Right hindlimb (tissue), 1 donor: Measurements from ENCODE around the gene ADAM8.
A peak's percentile ranks its signal among the peaks of the same experiment; 100 is the strongest.
"Not testable (repeated sequence)": the region's sequence is repeated elsewhere in the genome, so short reads cannot be mapped to it uniquely, and the experiment has no call there.

Experiments
- DNase-seq: peaks from one replicate; pipeline ENCODE4 v3.0.0-alpha.2; 2018

Gene ADAM8

DNA sequence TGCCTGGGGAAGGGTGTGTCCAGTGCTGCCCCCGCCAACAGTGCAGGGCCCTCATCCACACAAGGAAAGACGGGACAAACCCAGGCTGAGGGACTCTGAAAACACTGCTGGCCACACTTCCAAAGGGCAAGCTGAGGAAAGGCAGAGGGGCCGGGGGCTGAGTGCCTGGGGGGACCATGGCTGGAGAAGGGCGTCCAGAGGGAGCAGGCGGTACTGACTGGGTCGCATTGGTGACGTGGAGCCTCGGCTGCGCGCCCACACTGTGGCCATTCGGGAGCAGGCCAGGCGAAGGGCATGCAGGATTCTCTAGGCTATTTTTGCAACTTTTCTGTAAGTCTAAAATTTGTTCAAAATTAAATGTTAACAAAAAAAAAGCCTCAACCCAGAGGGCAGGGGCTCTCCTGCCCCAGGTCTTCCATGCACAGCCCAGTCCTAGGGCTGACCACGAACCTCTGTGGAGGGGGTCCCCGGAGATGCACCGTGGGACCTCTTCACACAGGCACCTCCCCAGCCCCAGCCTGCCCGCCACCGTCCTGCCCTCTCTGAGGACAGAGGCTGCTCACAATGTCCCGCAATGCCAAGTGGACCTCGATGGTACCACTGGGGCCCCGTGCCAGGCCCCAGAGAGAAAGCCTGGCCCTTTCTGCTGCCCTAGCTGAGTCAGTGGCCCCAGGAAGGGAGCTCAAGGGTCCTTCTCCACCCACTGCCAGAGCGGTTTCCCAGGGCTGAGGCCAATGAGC, 10.4 kb downstream of the ADAM8 start:
- no peak for DNase-seq

DNA sequence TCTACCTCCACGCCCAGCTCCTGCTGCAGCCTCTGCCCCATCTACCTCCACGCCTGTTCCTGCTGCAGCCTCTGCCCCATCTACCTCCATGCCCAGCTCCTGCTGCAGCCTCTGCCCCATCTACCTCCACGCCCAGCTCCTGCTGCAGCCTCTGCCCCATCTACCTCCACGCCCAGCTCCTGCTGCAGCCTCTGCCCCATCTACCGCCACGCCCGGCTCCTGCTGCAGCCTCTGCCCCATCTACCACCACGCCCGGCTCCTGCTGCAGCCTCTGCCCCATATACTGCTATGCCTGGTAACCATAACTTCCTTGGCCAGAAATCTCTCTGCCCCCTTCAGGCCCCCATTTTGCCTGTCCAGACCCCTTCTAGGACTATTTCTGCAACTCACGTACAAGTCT, 11.6 kb downstream of the ADAM8 start:
- not testable (repeated sequence) for DNase-seq

- DNase-seq: no peak
Measured at GRCh38 chr10:133264461-133264860, 12.2 kb downstream of the ADAM8 start.

- DNase-seq: no peak
Measured at GRCh38 chr10:133263674-133264073, 13.0 kb downstream of the ADAM8 start.

- no peak for DNase-seq
Measured at GRCh38 chr10:133262696-133263095, 14.0 kb downstream of the ADAM8 start.

- DNase-seq: peak; percentile 78
Measured at GRCh38 chr10:133261726-133262325, 14.8 kb downstream of the ADAM8 start.

GRCh38 chr10:133260895-133261725, 15.6 kb downstream of the ADAM8 start:
- peak; percentile 61 for DNase-seq

DNA sequence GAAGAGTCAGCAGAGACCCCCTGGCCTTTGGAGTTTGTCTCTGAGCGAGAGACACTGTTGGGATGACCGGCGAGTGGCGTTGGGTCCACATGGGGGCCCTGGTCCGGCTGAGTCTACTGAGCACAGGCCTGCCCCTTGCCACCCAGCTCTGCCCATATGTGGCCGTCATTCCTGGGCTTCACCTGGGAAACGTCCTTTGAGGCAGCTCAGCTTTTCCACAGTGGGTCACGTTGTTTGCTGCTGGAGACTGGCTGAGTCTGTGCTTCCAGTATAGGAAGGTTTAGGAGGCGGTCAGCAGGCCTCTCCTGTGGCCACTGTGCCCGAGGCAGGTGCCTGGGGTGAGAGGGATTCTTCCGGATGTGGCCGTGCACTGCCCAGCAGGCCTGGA, 17.1 kb downstream of the ADAM8 start:
- DNase-seq: no peak

DNA sequence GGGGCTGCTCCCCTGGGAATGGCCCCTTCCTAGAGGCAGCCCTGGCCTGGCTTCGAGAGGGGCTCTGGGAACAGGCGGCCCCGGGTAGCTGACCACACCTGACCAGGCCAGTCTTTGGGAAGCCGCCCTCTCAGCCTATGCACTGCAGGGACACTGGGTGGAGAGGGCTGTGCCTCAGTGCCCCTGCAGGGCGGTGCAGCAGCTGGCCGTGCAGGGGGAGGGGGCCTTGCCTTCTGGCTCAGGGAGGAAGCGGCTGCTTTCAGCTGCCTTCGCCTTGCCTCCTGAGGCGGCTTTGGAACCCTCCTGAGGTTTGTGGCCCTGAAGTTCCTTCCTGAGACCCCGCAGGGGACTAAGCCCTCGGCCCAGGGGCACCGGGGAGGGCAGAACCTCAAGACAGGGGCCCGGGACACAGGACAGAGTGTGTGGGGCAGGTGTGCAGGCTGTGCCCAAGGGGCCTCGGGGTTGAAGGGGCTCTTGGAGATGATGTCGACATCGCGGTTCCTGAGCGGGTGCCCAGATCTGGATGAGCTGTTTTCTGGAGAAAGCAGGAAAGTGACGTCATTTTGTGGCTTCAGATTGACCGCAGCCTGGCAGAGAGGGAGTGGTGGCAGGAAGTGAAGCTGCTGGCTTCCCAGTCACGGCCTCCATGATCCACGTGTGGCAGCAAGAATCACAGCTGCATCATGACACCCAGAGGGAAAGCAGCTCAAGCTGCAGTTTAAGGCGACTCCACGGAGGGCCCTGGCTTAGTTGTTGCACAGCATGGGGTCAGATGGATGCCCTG, 17.7 kb downstream of the ADAM8 start:
- DNase-seq: peak; percentile 83

DNA sequence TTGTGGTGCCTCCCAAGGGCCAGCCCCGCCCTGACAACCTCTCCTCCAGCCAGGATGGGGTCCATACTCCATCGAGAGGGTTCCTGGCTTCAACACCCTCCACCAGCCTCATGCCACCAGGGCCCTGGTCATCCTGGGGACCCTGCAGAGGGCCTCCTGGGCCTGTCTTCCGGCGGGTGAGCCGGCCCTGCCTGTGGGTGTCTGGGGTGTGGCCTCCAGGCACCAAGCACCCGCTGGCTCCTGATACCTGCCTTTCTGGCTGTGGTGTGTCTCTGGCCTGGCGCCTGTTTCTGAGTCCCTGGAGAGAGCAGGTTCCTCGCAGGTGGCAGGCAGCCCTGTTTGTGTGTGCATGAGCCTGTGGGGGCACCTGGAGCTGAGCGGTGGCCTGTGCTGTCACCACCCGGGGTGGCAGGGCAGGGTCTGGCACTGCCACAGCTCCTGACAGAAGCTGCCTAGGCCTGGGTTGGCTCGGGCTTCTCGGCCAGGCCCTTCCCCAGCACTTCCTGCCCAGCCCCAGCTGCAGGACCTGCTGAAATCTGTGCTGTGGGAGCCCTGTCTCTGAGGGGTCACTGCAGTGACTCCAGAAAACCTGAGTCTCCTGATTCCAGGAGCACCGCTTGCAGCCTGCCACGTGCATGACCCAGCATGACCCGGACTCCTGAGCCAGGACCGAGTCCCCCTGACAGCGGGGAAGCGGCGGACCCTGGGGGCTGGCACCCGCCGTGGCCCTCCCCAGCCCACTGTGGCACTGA, 18.4 kb downstream of the ADAM8 start:
- no peak for DNase-seq

- no peak for DNase-seq
Measured at GRCh38 chr10:133257489-133258065, 19.1 kb downstream of the ADAM8 start.

- no peak for DNase-seq
Measured at GRCh38 chr10:133255323-133255722, 21.3 kb downstream of the ADAM8 start.

DNA sequence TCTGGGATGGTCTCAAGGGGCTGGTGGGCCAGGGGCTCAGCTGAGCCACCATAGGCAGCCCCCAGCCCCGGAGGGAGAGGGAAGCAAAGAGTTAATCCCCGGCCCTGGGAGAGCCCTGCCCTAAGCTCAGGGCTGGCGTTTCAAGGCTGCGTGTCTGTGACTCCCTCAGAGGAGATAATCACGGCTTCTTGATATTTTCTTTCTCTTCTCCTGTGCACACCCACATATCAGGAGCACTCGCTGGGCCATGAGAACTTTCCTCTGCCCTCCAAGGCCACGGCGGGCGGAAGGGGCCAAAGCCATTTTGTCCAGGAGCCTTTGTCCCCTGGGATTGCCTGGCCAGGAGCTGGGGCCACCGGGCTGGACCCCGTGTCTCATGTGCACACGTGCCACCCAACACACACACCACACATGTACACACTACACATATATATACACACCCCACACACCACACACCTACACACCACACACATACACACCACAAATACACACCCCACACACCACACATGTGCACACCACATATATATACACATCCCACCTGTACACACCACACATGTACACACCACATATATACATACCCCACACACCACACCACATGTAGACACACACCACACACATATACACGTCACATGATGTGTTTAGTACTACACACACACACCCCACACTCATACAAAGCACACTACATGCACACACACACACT, 22.1 kb downstream of the ADAM8 start:
- DNase-seq: no peak

- DNase-seq: no peak
Measured at GRCh38 chr10:133253361-133253955, 23.2 kb downstream of the ADAM8 start.

DNA sequence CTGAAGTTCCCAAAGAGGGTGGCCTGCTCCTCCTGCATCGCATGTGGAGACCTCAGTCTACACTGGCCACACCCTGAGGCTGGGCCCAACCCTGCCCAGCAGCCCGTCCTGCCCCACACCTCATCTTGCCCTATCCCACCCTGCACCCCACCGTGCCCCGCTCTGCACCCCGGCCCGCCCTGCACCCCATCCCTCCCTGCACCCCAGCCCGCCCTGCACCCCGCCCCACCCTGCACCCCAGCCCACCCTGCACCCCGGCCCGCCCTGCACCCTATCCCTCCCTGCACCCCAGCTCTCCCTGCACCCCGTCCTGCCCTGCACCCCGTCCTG, 24.5 kb downstream of the ADAM8 start:
- DNase-seq: no peak

GRCh38 chr10:133251388-133252222, 25.1 kb downstream of the ADAM8 start:
- DNase-seq: no peak

- DNase-seq: no peak
Measured at GRCh38 chr10:133249975-133250754, 26.5 kb downstream of the ADAM8 start.

GRCh38 chr10:133249094-133249780, 27.4 kb downstream of the ADAM8 start:
- DNase-seq: no peak

DNA sequence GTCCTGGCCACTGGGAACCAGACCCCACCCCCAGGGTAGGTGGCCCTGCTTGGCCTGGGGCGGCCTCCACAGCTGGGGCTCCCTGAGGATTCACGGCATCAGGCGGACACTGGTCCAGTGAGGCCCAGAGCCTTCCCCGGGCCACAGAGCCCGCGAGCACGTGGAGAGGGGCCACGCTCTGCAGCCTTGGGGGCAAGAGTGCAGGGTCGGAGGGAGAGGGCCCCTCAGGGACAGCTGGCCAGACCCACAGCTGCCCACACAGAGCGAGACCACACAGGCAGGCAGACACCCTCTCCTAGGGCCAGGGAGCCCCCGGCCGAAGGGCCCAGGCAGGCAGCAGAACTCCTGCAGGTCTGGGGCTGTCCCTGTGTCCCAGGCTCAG, 28.3 kb downstream of the ADAM8 start:
- DNase-seq: no peak
